SH-SY5Y (cell line): ENCODE results near the gene EVA1A.

Experiments used
- GATA2 ChIP-seq: IDR thresholded peaks from 2 replicates; pipeline ENCODE4 v1.6.1; 2011; ENCODE audit warnings: mild to moderate bottlenecking, low read depth, low read length
- GATA3 ChIP-seq: IDR thresholded peaks from 2 replicates; pipeline ENCODE4 v1.6.1; 2011; ENCODE audit warnings: low read depth, mild to moderate bottlenecking, low read length, moderate library complexity

- TF ChIP-seq GATA2 (no peak), GATA3 (no peak)
Measured at GRCh38 chr2:75516378-75517360, 44.1 kb downstream of the EVA1A start.
